NCI-H1048 (cell line): ENCODE data around the gene PRKN.

Experiments used
- DNase-seq: peaks from one replicate; lab custom pipeline; 2025; lab: John Stamatoyannopoulos, UW

Gene PRKN

GRCh38 chr6:161649068-161649467 is 1078.5 kb downstream of the PRKN start:
- no peak for DNase-seq

- no peak for DNase-seq
Observed at GRCh38 chr6:161647234-161647633, 1080.3 kb downstream of the PRKN start.

DNA sequence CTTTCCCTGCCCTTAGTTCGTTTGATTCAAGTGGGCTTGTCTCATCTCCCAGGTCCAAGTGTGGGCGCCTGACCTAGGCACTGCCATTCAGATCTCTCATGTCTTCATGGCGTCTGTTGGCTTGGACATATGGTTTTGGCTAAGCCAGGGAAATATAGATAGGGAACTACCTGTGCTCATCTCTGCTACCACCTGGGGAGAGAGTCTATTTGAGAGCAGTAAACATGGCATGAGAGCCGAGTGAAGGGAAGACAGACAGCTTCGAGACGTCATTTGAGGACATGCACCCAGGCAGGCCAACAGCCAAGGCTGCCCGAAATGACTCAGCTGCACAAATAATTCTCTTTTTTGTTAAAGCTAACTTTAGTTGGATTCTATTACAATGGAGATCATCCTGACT is 1083.0 kb downstream of the PRKN start:
- no peak for DNase-seq

GRCh38 chr6:161641175-161641574 is 1086.4 kb downstream of the PRKN start:
- DNase-seq = no peak

DNA sequence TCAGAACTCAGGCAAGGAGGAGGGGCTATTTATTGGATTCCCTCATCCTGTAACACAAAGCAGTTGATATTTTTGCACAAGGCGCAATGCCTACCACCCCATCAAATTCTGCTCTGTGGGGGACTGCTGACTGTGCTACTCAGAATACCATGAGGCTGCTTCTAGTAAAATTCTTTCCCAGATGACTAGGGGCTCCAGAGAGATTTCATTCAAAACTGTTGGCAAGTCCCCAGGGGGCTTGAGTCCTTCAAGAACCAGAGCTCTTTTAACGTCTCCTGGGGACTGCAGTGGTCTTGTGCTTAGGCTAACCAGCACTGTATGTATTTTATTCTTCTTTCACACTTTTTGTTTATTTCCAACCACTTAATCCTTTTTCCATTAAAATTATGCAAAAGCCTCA is 1087.8 kb downstream of the PRKN start:
- DNase-seq = peak; percentile 34

- DNase-seq = no peak
Observed at GRCh38 chr6:161637658-161638057, 1089.9 kb downstream of the PRKN start.

GRCh38 chr6:161636882-161637430 is 1090.6 kb downstream of the PRKN start:
- DNase-seq = no peak

- DNase-seq = no peak
Observed at GRCh38 chr6:161635975-161636374, 1091.6 kb downstream of the PRKN start.

GRCh38 chr6:161634916-161635315 is 1092.7 kb downstream of the PRKN start:
- DNase-seq = no peak

DNA sequence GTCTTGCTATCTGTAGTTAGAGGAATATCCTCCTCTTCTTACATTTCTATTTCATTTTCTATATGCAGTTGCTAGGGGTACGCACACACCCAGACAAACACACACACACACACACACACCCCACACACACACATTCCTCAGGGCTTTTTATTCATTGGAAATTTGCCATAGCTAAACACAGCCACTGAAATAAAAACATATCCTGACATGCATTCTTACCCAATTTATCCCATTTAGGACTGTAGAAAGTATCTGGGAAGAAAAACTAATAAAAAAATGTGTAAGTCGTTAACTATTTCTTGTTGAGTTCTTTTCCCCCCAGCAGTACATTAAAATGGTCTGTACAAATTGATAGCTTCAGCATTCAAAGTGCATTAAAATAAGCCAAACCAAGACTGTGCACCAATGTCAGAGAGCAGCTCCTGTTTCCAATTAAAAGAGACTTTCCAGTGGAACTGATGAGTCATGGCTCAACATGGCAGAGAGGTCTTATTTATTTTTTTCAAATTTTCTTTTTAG is 1095.8 kb downstream of the PRKN start:
- peak; percentile 22 for DNase-seq

DNA sequence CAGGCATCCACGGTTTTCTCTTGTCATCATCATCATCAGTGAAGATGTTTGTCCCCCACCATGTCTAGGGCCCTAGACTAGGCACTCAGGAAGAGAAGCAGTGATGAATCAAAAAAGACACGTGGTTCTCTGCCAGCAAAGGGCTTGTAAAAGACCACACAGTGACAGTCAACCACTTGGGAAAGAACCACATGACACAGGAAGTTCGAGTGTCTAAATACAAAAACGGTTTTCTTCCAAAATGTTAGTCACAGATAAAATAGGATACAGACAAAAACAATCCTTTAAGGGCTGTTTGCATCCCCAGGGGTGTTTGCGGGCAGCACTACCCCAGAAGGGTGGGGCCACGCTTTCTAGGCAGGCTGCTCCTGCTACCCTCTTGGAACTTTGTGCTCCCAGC is 1096.9 kb downstream of the PRKN start:
- DNase-seq = no peak

DNA sequence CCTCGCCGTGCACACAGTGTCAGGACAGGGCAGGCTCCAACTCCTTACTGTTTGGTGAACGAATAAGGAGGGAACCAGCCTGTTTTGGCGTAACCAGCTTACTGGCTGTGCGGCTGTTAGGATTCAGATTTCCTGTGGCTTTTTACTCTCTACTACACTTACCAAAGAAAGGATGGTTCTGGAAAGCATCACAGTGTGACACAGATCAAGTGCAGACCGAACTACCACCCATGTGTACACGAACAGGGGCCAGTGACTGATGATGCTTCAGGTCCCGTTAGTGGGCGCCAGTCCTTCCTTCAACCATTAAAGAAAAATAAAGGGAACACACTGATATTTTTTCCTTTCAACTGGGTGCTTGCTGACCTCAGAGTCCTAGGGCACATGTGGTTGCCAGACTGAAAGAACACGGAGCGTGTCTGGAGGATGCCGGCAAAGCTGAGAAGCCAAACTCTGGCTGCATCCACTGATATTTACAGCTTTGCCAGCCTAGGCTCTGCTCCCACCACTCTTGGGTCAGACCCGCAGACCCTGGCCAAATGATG is 1101.4 kb downstream of the PRKN start:
- DNase-seq = no peak

DNA sequence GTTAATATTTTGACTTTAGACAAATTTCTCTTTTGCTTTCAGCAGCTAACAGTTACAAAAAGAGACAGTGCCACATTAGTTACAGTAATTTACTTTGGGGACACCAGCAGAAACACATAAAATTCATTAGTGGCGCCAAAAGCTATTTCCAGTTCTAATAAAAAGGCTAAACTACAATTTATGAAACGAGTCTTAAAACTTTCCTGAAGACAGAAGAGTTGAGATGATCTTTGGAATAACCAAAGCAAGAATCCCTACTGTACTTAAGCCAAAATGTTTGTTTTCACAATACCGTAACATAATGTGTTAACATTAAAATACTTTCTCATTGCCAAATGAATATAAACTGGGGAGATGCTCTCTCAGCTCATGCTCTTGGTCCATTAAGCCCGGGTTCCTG is 1103.5 kb downstream of the PRKN start:
- DNase-seq = no peak

GRCh38 chr6:161622779-161623178 is 1104.8 kb downstream of the PRKN start:
- no peak for DNase-seq

- DNase-seq = no peak
Observed at GRCh38 chr6:161618831-161619454, 1108.6 kb downstream of the PRKN start.

DNA sequence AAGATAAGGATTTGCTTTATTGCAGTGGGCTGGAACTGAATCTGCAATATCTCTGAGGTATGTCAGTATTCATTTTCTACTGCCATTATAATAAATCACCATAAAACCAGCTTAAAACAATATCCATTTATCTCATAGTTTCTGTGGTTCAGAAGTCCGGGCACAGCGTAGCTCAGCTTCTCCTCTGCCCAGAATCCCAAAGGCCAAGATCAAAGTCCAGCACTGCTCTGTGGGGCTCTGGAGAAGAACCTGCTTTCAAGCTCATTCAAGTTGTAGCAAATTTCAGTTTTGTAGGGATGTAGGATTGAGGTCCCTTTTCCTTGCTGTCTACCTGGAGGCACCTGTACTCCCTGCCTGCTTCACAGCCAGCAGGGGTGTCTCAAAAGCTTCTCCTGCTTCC is 1113.9 kb downstream of the PRKN start:
- DNase-seq = no peak

DNA sequence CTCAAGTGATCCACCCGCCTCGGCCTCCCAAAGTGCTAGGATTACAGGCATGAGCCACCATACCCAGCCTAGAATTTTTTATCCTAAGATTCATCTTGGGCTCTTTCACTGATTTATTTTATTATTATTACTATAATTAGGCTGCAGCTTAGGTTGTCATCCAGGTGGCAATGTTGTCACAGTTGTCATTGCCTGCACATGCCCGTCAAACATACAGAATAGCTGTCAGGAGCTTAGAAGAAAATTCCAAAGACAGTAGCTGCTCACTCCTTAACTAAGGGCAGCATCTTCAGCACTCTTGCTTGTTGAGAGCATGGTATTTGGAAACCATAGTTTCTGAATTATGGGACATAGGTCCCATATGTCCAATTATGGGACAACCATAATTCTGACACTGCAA is 1118.8 kb downstream of the PRKN start:
- DNase-seq = no peak

GRCh38 chr6:161607696-161608297 is 1119.8 kb downstream of the PRKN start:
- no peak for DNase-seq

- no peak for DNase-seq
Observed at GRCh38 chr6:161602359-161602758, 1125.2 kb downstream of the PRKN start.

DNA sequence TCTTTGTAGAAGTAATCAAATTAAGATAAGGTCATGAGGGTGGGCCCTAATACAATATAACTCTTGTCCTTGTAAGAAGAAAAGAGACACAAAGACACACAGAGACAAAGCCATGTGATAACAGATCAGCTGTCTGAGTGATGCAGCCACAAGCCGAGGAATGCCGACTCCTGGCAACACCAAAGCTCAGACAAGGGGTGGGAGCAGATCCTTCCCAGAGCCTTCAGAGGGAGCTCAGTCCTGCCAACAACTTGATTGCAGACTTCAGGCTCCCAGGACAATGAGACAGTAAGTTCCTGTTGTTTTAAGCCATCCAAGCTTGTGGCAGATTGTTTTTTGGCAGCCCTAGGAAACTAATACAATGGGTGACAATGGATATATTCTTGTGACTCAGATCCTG is 1128.7 kb downstream of the PRKN start:
- DNase-seq = no peak

DNA sequence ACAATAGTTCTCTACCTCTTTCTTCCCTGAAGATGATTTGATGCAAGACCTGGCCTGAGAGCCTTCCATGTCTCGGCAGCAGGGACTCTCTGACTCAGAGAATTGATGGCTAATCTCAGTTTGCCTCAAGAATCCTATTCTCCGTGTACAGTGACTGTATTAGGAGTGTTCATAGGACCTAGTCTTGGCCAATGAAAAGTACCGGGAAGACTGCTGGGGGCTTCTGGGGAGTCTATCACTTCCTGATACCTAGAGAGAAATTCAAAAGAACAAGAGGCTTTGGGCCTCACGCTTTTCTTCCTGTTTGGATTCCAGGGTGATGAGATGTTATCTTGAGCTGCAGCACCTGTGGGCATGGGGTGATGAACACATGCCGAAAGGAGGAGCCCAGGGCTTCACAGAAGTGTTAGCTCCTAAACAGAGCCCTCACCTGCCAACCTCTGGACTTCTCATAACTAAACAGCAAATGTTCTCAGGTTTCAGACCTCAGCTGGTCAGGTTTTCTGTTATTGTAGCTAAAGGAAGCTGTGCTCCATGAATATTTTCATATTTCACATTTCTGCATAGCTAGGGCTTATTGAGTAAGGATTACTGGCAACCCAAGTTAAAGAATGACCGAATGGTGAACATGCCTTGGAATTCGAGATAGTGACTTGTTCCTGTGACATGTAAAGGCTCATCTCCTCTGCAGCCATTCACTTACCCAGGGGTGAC is 1130.6 kb downstream of the PRKN start:
- DNase-seq = no peak

DNA sequence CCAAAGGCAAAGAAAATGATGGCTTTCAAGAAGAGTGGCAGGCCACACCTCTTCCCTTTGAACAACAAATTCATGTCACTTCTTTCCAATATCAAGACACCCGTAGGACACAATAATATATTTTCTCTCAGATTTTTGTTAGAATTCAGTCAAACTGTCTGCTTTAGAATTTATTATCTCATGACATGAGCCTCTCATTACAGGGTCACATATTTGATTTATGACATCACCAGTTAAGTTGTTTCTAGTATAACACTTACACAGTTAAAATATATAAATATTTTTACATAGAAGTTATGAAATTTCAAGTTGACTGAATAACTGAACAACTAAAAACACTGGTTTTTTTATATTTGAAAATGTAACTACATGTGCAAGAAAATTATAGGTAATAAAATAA is 1133.2 kb downstream of the PRKN start:
- no peak for DNase-seq
